ENCODE data around the gene EML5. TPM values are rescaled to one million over a fixed set of nuclear protein-coding genes. Genes with fewer than 3 reads are reported as not detected.

EML5 gene
- polyA plus RNA-seq, 1 experiment: 3.6 TPM

- POLR2A ChIA-PET: no interaction called here
- CTCF ChIA-PET: interaction anchor here (0.8 to 1.2 kb wide), 2 partner anchors 8 to 83 kb away, joined by 3 read pairs; no protein-coding TSS in a partner anchor
These were observed 42.3 kb downstream of the EML5 start for GRCh38 chr14:88750413-88750812.

DNA sequence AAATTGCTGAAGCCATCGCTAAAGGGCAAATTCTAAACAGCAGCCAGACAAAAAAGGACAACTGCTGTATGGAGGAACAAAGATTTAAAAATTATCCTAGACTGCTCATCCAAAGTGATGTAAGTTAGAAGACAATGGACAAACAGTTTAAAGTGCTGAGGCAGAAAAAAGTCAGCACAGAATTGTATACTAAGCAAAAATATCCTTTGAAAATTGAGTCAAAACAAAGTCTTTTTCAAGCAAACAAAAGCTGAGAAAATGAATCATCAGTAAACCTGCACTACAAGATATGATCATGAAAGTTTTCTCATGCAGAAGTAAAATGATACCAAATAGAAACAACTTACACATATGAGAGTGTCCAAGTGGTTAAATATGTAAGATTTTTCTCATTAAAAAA, 43.6 kb downstream of the EML5 start:
- DNase-seq (ENCODE audit: low read depth, low spot score): no peak
- Histone ChIP-seq H3K27ac (ENCODE audit: low read depth, low read length) (no peak overlapping the region), H3K9me3 (ENCODE audit: control insufficient read depth, insufficient read depth, low read length) (no peaks in the 10 kb centered on the region), H3K27me3 (ENCODE audit: control insufficient read depth, insufficient read depth, low read length) (no peaks in the 10 kb centered on the region), H3K4me3 (ENCODE audit: low read depth, low read length) (no peak overlapping the region)
- TF ChIP-seq, protein P1, sequence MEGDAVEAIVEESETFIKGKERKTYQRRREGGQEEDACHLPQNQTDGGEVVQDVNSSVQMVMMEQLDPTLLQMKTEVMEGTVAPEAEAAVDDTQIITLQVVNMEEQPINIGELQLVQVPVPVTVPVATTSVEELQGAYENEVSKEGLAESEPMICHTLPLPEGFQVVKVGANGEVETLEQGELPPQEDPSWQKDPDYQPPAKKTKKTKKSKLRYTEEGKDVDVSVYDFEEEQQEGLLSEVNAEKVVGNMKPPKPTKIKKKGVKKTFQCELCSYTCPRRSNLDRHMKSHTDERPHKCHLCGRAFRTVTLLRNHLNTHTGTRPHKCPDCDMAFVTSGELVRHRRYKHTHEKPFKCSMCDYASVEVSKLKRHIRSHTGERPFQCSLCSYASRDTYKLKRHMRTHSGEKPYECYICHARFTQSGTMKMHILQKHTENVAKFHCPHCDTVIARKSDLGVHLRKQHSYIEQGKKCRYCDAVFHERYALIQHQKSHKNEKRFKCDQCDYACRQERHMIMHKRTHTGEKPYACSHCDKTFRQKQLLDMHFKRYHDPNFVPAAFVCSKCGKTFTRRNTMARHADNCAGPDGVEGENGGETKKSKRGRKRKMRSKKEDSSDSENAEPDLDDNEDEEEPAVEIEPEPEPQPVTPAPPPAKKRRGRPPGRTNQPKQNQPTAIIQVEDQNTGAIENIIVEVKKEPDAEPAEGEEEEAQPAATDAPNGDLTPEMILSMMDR (IDR thresholded peaks at IDR 0.05; ENCODE audit: low read depth, low read length): no peak
- CTCF ChIA-PET: interaction anchor here (3.3 kb wide), 1 partner anchor 81 kb away, joined by 11 read pairs; no protein-coding TSS in a partner anchor
- POLR2A ChIA-PET: no interaction called here

More at GRCh38 chr14:88750413-88750812, 42.3 kb downstream of the EML5 start:
- DNase-seq (ENCODE audit: low read depth, low spot score): no peak
- H3K9me3 ChIP-seq (ENCODE audit: control insufficient read depth, insufficient read depth, low read length): no peaks in the 10 kb centered on the region
- TF ChIP-seq, protein P1 (IDR thresholded peaks at IDR 0.05; ENCODE audit: low read depth, low read length): no peak
- H3K27me3 ChIP-seq (ENCODE audit: control insufficient read depth, insufficient read depth, low read length): no peaks in the 10 kb centered on the region
- H3K27ac ChIP-seq (ENCODE audit: low read depth, low read length): no peak overlapping the region
- H3K4me3 ChIP-seq (ENCODE audit: low read depth, low read length): no peak overlapping the region

DNA sequence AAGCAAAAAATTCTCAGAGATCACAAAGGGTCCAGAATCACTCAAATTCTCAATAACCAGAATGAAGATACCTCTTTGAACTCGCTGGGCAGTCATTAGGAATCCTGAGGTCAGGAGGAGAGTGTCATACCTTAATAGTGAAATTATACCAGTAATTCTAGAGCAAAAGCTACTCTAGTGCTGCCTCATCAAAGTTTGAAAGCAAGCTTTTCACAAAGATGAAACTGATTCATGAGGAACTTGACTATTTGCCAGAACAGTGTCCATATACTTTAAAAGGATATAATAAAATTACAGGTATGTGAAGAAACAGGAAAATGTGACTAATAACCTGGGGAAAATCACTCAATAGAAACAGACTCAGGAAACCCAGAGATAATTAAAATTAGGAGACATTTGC, 44.5 kb downstream of the EML5 start:
- H3K27ac ChIP-seq (ENCODE audit: low read depth, low read length): no peak overlapping the region
- ChIA-PET CTCF (interaction anchor here (3.3 kb wide), 1 partner anchor 80 kb away, joined by 11 read pairs; no protein-coding TSS in a partner anchor), POLR2A (no interaction called here)
- H3K9me3 ChIP-seq (ENCODE audit: control insufficient read depth, insufficient read depth, low read length): no peaks in the 10 kb centered on the region
- TF ChIP-seq, protein P1 (IDR thresholded peaks at IDR 0.05; ENCODE audit: low read depth, low read length): no peak
- no peak for DNase-seq (ENCODE audit: low read depth, low spot score)
- H3K27me3 ChIP-seq (ENCODE audit: control insufficient read depth, insufficient read depth, low read length): no peaks in the 10 kb centered on the region
- H3K4me3 ChIP-seq (ENCODE audit: low read depth, low read length): no peak overlapping the region

- CTCF ChIA-PET: interaction anchor here (3.3 kb wide), 1 partner anchor 78 kb away, joined by 11 read pairs; no protein-coding TSS in a partner anchor
These were observed 46.7 kb downstream of the EML5 start for GRCh38 chr14:88746052-88746451.

DNA sequence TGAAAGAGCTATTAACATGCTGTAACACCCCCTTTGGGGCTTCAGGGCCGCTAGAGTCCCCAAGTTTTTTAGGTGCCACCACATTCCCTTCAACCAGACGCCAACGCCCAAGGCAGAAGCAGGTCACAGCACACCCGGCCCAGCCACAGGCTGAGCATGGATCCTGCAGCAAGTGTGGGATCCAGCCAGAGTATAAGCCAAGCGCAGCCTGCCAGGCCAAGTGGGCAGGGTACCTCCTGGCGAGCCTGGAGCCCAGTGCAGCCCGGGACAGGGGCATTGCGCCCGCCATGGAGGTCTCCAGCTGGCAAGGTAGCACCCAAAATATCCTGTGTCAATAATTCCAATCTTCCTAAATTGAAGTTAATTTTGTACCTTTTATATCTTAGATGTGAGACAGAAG, 55.5 kb downstream of the EML5 start:
- Histone ChIP-seq H3K4me3 (ENCODE audit: low read depth, low read length) (no peak overlapping the region), H3K27me3 (ENCODE audit: control insufficient read depth, insufficient read depth, low read length) (no peaks in the 10 kb centered on the region), H3K27ac (ENCODE audit: low read depth, low read length) (no peak overlapping the region), H3K9me3 (ENCODE audit: control insufficient read depth, insufficient read depth, low read length) (peaks cover 3% of the 10 kb centered on the region; the same call in 1 of the 2 replicates)
- ChIA-PET CTCF (no interaction called here), POLR2A (no interaction called here)
- TF ChIP-seq, protein P1 (IDR thresholded peaks at IDR 0.05; ENCODE audit: low read depth, low read length): no peak
- DNase-seq (ENCODE audit: low read depth, low spot score): no peak

More at GRCh38 chr14:88746052-88746451, 46.7 kb downstream of the EML5 start:
- H3K4me3 ChIP-seq (ENCODE audit: low read depth, low read length): no peak overlapping the region
- DNase-seq (ENCODE audit: low read depth, low spot score): no peak
- no peak overlapping the region for H3K27ac ChIP-seq (ENCODE audit: low read depth, low read length)
- no peaks in the 10 kb centered on the region for H3K27me3 ChIP-seq (ENCODE audit: control insufficient read depth, insufficient read depth, low read length)
- TF ChIP-seq, protein P1 (IDR thresholded peaks at IDR 0.05; ENCODE audit: low read depth, low read length): no peak
- H3K9me3 ChIP-seq (ENCODE audit: control insufficient read depth, insufficient read depth, low read length): no peaks in the 10 kb centered on the region
- POLR2A ChIA-PET: no interaction called here
